Measurements from ENCODE around the gene GDPD4. TPM values are rescaled to one million over a fixed set of nuclear protein-coding genes. Genes with fewer than 3 reads are reported as not detected.

The GDPD4 gene
- total RNA-seq, 6 donors from 2014 or later = not detected

DNA sequence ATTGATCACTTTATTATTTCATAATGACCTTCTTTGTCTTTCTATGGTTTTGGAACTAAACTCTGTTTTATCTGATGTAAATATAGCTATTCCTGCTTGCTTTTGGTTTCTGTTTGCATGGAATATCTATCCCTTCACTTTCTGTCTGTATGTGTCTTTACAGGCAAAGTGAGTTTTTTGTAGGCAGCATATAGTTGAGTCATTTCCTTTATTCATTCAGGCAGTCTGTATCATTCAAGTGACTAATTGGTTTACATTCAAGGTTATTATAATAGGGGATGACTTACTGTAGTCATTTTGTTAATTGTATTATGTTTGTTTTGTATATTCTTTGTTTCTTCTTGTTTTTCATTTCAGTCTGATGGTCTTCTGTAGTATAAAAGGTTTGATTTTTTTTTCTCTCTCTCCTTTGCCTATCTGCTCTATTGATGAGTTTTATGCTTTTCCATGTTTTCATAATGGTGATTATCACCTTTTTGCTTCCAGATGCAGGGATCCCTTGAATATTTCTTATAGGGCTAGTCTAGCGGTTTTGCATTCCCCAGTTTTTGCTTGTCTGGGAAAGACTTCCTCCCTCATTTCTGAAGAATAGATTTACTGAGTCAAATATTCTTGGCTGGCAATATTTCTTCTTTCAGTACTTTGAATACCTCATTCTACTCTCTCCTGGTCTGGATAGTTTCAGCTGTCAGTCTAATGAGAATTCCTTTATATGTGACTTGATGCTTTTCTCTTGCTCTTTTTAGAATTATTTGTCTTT is 50.4 kb downstream of the GDPD4 start:
- Histone ChIP-seq H3K9me3 (no peaks in the 10 kb centered on the region), H3K4me3 (no peak overlapping the region), H3K36me3 (no peaks in the 10 kb centered on the region), H3K27me3 (no peaks in the 10 kb centered on the region), H3K27ac (no peak overlapping the region), H3K4me1 (no peaks in the 10 kb centered on the region)
- TF ChIP-seq EP300 (IDR thresholded peaks at IDR 0.05) (no peak), POLR2AphosphoS5 (IDR thresholded peaks at IDR 0.05) (no peak), POLR2A (IDR thresholded peaks at IDR 0.05) (no peak)
- DNase-seq (no peak), ATAC-seq (ENCODE audit: low FRiP score in 2 of 2) (no peak)
- WGBS, 2 donors = 96 to 100% methylated on average over 1 of the region's 1 CpG

DNA sequence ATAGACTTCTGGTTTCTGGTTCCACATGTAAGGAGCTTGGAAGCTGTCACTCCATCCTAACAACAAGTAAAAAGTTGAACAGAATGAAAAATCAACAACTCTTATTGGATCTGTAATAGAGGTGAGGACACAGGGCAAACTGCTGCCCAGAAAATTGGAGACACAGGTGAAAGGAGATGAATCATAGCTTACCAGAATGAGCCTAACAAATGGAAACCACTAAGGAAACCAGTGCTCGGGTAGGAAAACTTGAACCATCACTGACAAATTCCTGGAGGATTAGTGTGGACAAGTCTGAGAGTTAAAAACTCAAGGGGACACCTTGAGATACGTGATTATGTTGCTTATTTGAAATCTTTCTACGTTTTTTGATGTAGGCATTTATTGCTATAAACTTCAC is 52.1 kb downstream of the GDPD4 start:
- TF ChIP-seq EP300 (IDR thresholded peaks at IDR 0.05) (no peak), POLR2AphosphoS5 (IDR thresholded peaks at IDR 0.05) (no peak), POLR2A (IDR thresholded peaks at IDR 0.05) (no peak)
- TF ChIP-seq, protein P1, sequence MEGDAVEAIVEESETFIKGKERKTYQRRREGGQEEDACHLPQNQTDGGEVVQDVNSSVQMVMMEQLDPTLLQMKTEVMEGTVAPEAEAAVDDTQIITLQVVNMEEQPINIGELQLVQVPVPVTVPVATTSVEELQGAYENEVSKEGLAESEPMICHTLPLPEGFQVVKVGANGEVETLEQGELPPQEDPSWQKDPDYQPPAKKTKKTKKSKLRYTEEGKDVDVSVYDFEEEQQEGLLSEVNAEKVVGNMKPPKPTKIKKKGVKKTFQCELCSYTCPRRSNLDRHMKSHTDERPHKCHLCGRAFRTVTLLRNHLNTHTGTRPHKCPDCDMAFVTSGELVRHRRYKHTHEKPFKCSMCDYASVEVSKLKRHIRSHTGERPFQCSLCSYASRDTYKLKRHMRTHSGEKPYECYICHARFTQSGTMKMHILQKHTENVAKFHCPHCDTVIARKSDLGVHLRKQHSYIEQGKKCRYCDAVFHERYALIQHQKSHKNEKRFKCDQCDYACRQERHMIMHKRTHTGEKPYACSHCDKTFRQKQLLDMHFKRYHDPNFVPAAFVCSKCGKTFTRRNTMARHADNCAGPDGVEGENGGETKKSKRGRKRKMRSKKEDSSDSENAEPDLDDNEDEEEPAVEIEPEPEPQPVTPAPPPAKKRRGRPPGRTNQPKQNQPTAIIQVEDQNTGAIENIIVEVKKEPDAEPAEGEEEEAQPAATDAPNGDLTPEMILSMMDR (IDR thresholded peaks at IDR 0.05) = no peak
- Histone ChIP-seq H3K4me3 (no peak overlapping the region), H3K9me3 (no peaks in the 10 kb centered on the region), H3K36me3 (no peaks in the 10 kb centered on the region), H3K27me3 (no peaks in the 10 kb centered on the region), H3K4me1 (no peaks in the 10 kb centered on the region), H3K27ac (no peak overlapping the region)
- ATAC-seq (ENCODE audit: low FRiP score in 2 of 2) = no peak
- DNase-seq = no peak
- 76 to 91% methylated on average over 3 of the region's 3 CpGs for WGBS, 2 donors

DNA sequence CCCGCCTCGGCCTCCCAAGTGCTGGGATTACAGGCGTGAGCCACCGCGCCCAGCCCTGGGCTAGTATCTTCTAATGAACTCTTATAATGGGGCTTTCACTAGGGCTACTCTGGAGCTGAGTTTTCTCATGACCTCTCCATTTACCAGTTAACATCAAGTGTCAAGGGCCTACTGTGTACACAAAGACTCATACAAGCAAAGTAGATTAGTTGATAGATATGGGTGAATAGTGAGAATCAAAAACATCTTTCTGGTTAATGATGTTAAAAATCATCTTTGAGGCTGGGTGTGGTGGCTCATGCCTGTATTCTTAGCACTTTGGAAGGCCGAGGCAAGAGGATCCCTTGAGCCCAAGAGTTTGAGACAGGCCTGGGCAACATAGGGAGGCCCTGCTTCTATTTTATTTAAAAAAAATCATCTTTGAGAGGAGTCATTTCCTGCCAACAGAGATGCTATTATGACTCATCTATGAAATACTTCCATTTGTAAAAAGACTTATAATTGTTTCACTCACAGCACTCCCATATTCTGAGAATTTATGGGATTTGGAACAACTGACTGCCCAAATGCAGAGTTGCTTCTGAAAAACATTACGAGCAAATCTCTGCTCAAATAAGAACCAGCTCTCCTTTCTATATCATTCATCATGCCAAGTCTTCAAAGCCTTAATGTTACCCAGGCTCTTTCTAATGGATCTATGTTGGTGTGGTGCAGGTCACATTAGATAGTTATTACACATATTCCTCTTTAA is 57.0 kb downstream of the GDPD4 start:
- TF ChIP-seq EP300 (IDR thresholded peaks at IDR 0.05) = no peak
- no peaks in the 10 kb centered on the region for H3K9me3 ChIP-seq
- H3K27ac ChIP-seq = no peak overlapping the region
- DNase-seq (no peak), ATAC-seq (ENCODE audit: low FRiP score in 2 of 2) (peak in 1 of 2 donors; percentile 47)
- no peak overlapping the region for H3K4me3 ChIP-seq
- H3K4me1 ChIP-seq = no peaks in the 10 kb centered on the region
- H3K27me3 ChIP-seq = no peaks in the 10 kb centered on the region
- H3K36me3 ChIP-seq = no peaks in the 10 kb centered on the region
- 90 to 92% methylated on average over 7 of the region's 7 CpGs for WGBS, 2 donors

DNA sequence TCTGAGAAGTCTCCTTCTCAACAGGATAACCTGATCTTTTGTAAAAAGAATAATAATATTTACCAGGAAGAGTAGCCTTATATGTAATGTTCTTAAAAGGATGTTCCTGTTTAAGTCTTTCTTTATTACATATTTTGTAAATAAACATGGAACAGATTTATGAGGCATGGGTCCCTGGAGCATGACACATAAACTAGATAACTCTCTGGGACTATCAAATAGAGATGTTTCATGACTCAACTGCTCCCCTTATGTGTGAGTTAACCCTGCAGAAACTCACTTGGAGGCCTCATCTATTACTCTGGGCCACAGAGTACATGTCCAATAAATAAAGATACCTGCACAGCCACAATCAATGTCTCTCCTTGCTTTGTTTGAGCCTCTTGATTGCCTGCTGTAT is 64.6 kb downstream of the GDPD4 start:
- TF ChIP-seq EP300 (IDR thresholded peaks at IDR 0.05) (no peak), POLR2AphosphoS5 (IDR thresholded peaks at IDR 0.05) (no peak), POLR2A (IDR thresholded peaks at IDR 0.05) (no peak)
- TF ChIP-seq, protein P1 (IDR thresholded peaks at IDR 0.05) = no peak
- DNase-seq (no peak), ATAC-seq (ENCODE audit: low FRiP score in 2 of 2) (no peak)
- H3K27me3 ChIP-seq = no peaks in the 10 kb centered on the region
- no peaks in the 10 kb centered on the region for H3K9me3 ChIP-seq
- H3K27ac ChIP-seq = no peak overlapping the region
- H3K4me1 ChIP-seq = no peaks in the 10 kb centered on the region
- no peaks in the 10 kb centered on the region for H3K36me3 ChIP-seq
- no peak overlapping the region for H3K4me3 ChIP-seq

DNA sequence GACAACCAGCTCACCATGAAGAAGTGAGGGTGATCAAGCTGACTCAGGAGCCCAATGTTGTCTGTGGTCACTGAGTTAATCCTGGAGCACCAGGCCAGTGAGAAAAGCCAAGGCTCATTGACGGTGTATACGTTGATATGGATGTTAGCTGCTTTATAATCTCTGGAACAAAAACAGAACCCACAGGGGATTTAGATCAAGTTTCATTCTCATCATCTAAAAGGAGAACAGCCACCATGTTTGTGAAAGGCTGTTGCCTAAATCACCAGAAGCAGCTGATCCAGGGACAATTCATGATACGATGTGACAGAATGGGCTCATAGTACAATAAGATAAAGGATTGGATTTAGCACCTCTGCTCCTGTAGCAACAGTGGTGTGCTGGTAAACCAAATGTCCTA is 68.5 kb downstream of the GDPD4 start:
- Histone ChIP-seq H3K36me3 (no peaks in the 10 kb centered on the region), H3K27me3 (no peaks in the 10 kb centered on the region), H3K4me3 (no peak overlapping the region), H3K4me1 (no peaks in the 10 kb centered on the region), H3K9me3 (no peaks in the 10 kb centered on the region), H3K27ac (no peak overlapping the region)
- WGBS, 2 donors = 91% methylated on average over 3 of the region's 3 CpGs
- DNase-seq (no peak), ATAC-seq (ENCODE audit: low FRiP score in 2 of 2) (no peak)
- no peak for TF ChIP-seq POLR2AphosphoS5 (IDR thresholded peaks at IDR 0.05)
- no peak for TF ChIP-seq POLR2A (IDR thresholded peaks at IDR 0.05)
- no peak for TF ChIP-seq EP300 (IDR thresholded peaks at IDR 0.05)

DNA sequence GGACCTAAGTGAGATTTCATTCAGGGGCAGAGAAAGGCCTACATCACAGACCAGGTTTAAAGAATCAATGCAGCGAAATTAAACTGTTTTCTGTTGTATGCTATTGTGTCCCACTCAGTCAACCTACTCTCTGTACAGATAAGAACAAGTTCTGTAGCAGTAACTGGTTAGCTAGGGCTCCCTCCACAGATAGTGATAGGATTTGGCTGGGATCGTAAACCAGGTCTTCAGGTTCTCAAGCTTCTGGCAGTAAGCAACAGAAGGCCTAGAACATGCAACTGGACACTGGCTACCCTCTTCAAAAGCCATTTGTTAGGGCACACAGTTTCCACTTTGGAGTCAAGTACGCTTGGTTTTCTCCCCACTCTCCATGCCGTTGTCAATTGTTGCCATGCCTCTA is 69.2 kb downstream of the GDPD4 start:
- Histone ChIP-seq H3K27me3 (no peaks in the 10 kb centered on the region), H3K4me1 (no peaks in the 10 kb centered on the region), H3K4me3 (no peak overlapping the region), H3K36me3 (no peaks in the 10 kb centered on the region), H3K9me3 (no peaks in the 10 kb centered on the region), H3K27ac (no peak overlapping the region)
- WGBS, 2 donors = 85 to 95% methylated on average over 4 of the region's 4 CpGs
- TF ChIP-seq, protein P1 (IDR thresholded peaks at IDR 0.05) = no peak
- TF ChIP-seq EP300 (IDR thresholded peaks at IDR 0.05) = no peak
- TF ChIP-seq POLR2A (IDR thresholded peaks at IDR 0.05) = no peak
- TF ChIP-seq POLR2AphosphoS5 (IDR thresholded peaks at IDR 0.05) = no peak
- no peak for ATAC-seq (ENCODE audit: low FRiP score in 2 of 2)
- DNase-seq = no peak

Data from upper lobe of left lung (tissue), 6 donors.